NCI-H2107 treated with DMSO at 0.1 percent for 48 hours (cell line): Measurements from ENCODE around the gene KCNK13.
"Not testable (repeated sequence)": the region's sequence is repeated elsewhere in the genome, so short reads cannot be mapped to it uniquely, and the experiment has no call there.

Experiments used
- DNase-seq: peaks from one replicate; lab custom pipeline; 2025; ENCODE audit not compliant: unreplicated experiment; lab: John Stamatoyannopoulos, UW

The KCNK13 gene

GRCh38 chr14:90060312-90060964, 1.4 kb upstream of the KCNK13 start:
- DNase-seq: peak; percentile 9

- DNase-seq: no peak
Measured at GRCh38 chr14:90060965-90061684, 669 bp upstream of the KCNK13 start.

- DNase-seq: peak; percentile 13
Measured at GRCh38 chr14:90062127-90062794, 467 bp downstream of the KCNK13 start.

- DNase-seq: no peak
Measured at GRCh38 chr14:90062822-90063539, 1.2 kb downstream of the KCNK13 start.

GRCh38 chr14:90072350-90072749, 10.6 kb downstream of the KCNK13 start:
- DNase-seq: no peak

GRCh38 chr14:90079576-90079975, 17.8 kb downstream of the KCNK13 start:
- DNase-seq: no peak

GRCh38 chr14:90087433-90087832, 25.6 kb downstream of the KCNK13 start:
- no peak for DNase-seq

GRCh38 chr14:90088176-90088575, 26.4 kb downstream of the KCNK13 start:
- no peak for DNase-seq

GRCh38 chr14:90089486-90089885, 27.7 kb downstream of the KCNK13 start:
- not testable (repeated sequence) for DNase-seq

- no peak for DNase-seq
Measured at GRCh38 chr14:90091393-90091792, 29.6 kb downstream of the KCNK13 start.

- DNase-seq: no peak
Measured at GRCh38 chr14:90093942-90094595, 32.3 kb downstream of the KCNK13 start.

- no peak for DNase-seq
Measured at GRCh38 chr14:90095096-90095495, 33.3 kb downstream of the KCNK13 start.

GRCh38 chr14:90096566-90096965, 34.8 kb downstream of the KCNK13 start:
- no peak for DNase-seq

- no peak for DNase-seq
Measured at GRCh38 chr14:90103808-90104207, 42.0 kb downstream of the KCNK13 start.

- no peak for DNase-seq
Measured at GRCh38 chr14:90105756-90106155, 44.0 kb downstream of the KCNK13 start.

GRCh38 chr14:90107789-90108188, 46.0 kb downstream of the KCNK13 start:
- DNase-seq: no peak

GRCh38 chr14:90109858-90110257, 48.1 kb downstream of the KCNK13 start:
- no peak for DNase-seq

- no peak for DNase-seq
Measured at GRCh38 chr14:90111895-90112534, 50.2 kb downstream of the KCNK13 start.

- DNase-seq: no peak
Measured at GRCh38 chr14:90114554-90114953, 52.8 kb downstream of the KCNK13 start.

- no peak for DNase-seq
Measured at GRCh38 chr14:90115780-90116179, 54.0 kb downstream of the KCNK13 start.
